Left lobe of liver (tissue), 2 donors: Measurements from ENCODE around the gene CLEC20A. TPM values are rescaled to one million over a fixed set of nuclear protein-coding genes. Genes with fewer than 3 reads are reported as not detected.
A peak's percentile ranks its signal among the peaks of the same experiment; 100 is the strongest.

Source experiments
- ATAC-seq: fragments of 200-7000 bp; cut with Tn5 transposase; one replicate; pipeline ENCODE4 v1.9.1; 2020; ENCODE audit warnings: mild to moderate bottlenecking, moderate library complexity
- DNase-seq: peaks from one replicate; pipeline ENCODE4 v3.0.0-alpha.2; 2020; ENCODE audit warnings: low spot score
- total RNA-seq: library from RNA; stranded (reverse); gene quantifications from one replicate; pipeline ENCODE4 v1.2.1, GENCODE V29; 2021
- donor health status: DM: no; HTN: no; CAD: no; lungs with moderate emphysema.
- donor health status: DM: no; HTN: yes; CAD: no.

CLEC20A gene
- total RNA-seq: not detected

DNA sequence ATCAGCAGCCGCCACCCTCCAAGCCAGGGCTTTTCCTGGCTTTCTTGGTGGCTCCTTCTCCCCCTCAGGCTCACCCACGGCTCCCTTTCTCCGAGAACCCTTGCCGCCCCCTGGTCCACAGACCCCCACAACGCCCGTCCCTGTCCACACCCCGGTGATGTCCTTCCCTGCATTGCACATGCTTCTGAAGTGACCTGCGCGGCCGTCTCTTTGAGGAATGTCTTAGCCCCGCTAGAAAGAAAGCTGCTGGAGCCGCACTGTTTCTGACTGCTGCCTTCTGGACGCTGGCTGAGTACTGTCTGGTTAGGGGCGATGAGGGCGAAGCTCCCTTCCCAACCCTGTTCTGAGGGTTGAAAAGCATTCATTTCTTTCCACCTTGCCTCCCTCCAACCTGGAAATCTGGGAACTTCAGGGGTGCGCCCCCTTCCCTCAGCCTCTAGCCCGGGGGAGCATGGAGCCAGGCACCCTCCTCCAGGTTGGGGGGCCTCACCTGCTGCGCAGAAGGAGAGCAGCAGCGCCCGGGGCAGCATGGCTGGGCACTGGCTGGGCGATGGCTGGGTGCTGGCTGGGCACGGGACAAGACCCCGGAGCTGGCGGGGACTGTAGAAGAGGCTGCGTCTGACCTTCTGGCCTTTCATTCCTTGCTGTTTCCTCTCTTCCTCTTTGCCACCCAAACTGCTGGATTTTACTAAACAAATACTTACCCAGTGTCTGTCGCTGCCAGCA, at the start of gene CLEC20A:
Gene CLEC20A (minus strand): TSS at position 555 of the 726 bp plus-strand sequence. CDS start 25 bp downstream, at position 530.
- DNase-seq: peak; percentile 41
- ATAC-seq: no peak

DNA sequence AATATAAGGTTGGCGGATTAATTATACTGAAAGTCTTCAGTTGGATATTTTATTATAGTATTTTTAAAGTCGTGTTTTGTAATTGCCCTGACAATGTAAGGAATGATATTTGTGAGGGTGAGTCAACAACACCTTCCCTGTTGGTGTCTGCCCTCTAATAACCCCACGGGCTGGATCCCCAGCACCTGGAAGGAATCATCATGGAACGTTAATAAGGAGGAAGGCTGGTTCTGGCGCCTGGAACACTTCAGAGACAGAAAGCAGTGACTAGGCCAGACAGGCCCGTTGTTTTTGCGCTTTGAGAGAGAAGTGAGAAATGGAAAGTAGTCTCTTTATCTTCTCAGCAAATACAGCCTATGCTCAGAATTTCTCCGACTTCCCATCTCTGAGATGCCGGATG, 47.8 kb upstream of the CLEC20A start:
- ATAC-seq: no peak
- no peak for DNase-seq

DNA sequence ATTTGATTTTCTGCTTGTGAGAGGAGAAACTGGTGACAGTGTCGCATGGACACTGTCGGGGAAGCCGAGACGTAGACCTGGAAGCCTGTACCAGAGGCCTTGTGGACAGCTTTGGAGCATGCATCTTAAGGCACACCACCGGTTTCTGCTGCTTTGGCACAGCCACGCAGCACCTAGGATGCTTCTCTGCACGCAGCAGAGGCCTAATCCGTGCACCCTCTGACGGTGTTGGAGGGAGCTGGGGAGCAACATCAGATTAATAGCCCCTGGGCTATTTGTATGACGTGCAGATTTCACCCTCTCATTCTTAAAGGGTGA, 46.5 kb upstream of the CLEC20A start:
- ATAC-seq (no peak), DNase-seq (no peak)

DNA sequence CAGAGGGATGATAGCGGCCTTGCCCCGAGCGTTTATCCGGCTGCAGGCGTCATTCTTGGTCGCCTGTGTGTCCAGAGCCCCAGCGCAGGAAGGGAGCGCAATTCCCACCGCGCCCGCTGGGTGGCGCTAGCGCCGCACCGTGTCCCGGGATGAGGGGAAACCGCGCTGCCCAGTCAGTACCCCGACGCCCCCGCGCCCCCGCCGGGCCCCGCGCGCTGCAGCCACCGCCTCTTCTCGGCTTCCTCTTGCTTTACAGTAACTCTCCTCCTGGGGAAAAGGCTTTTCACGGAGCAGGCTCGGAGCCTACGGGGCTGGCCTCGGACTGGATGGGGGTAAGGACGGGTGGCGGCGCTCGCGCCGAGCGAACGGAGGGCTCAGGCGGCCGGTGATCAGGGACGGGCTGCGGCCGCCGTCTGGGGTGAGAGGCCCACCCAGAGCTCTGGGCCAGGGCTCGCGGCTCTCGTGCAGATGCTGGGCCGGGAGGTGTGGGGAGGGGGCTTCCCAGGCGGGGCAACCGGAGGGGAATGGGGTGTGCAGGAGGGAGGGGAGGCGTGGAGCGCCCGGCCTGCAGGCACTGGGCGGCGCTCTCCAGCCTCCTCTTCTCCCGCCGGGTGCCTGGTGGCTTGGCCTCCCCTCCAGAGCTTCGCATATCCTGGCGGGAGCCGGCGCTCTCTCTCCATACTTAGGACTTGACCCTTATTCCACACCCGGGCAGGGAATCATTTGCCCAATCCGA, 46.0 kb upstream of the CLEC20A start:
- DNase-seq (peak; percentile 93), ATAC-seq (peak; percentile 87)

DNA sequence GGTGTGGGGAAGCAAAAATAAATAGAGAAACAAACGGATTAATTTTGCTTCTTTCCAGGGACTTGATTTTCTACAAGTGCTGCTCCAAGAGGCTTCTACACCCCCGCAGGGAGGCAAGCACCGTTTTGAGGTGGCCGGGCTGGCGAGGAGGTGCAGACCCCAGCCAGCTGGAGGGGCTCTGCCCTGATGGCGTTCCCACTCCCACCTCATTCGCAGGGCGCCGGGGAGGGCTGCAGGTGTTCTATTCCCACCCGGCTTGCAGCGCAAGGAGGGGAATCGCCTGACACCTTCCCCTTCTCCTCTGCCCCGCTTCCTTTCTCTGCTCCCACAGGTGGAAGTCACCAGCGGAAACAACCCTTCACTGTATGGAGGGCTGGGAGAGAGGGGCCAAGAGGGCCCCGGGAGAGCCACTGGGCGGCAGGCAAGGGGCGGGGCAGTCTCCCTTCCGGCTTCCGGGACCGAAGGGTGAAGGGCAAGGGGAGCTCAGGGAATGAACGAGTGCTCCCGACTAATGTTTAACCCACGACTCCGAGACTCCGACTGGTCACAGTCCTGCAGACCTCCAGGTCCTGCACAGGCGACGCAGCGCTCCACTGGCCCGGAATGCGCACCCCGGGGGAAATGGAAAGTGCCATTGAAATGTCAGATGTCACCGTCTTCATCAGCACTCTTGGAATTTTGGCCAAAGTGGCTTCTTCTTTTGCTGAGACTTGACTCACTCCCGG, 45.2 kb upstream of the CLEC20A start:
- peak; percentile 86 for DNase-seq
- ATAC-seq: peak; percentile 69

GRCh38 chr1:178541379-178541778, 44.6 kb upstream of the CLEC20A start:
- ATAC-seq (no peak), DNase-seq (no peak)

DNA sequence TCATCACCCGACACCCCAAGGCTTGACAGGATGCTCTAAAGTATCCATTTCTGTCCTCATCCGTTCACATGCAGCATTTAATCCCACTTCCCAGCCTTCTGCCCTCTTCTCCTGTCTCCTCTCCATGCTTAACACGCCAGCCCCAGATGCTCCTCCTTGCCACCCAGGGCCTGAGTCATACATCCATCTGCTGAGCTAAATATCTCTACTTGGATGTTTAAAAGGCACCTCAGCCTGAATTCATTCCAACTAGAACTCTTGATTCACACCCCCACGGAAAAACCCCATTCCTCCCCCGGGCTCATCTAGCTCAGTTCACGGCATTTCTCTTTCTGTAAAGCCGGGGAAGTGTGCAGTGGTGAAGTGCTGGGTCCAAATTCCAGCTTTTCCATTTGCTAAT, 43.9 kb upstream of the CLEC20A start:
- DNase-seq (no peak), ATAC-seq (no peak)

- DNase-seq: no peak
- ATAC-seq: no peak
Observed at GRCh38 chr1:178540204-178540603, 43.4 kb upstream of the CLEC20A start.

- DNase-seq (no peak), ATAC-seq (no peak)
Observed at GRCh38 chr1:178539291-178539690, 42.5 kb upstream of the CLEC20A start.

GRCh38 chr1:178538192-178538916, 41.6 kb upstream of the CLEC20A start:
- ATAC-seq: no peak
- no peak for DNase-seq

GRCh38 chr1:178537382-178538090, 40.8 kb upstream of the CLEC20A start:
- DNase-seq: peak; percentile 87
- peak; percentile 38 for ATAC-seq

- DNase-seq: peak; percentile 92
- peak; percentile 84 for ATAC-seq
Observed at GRCh38 chr1:178536844-178537371, 40.1 kb upstream of the CLEC20A start.

- no peak for ATAC-seq
- no peak for DNase-seq
Observed at GRCh38 chr1:178536329-178536728, 39.6 kb upstream of the CLEC20A start.

DNA sequence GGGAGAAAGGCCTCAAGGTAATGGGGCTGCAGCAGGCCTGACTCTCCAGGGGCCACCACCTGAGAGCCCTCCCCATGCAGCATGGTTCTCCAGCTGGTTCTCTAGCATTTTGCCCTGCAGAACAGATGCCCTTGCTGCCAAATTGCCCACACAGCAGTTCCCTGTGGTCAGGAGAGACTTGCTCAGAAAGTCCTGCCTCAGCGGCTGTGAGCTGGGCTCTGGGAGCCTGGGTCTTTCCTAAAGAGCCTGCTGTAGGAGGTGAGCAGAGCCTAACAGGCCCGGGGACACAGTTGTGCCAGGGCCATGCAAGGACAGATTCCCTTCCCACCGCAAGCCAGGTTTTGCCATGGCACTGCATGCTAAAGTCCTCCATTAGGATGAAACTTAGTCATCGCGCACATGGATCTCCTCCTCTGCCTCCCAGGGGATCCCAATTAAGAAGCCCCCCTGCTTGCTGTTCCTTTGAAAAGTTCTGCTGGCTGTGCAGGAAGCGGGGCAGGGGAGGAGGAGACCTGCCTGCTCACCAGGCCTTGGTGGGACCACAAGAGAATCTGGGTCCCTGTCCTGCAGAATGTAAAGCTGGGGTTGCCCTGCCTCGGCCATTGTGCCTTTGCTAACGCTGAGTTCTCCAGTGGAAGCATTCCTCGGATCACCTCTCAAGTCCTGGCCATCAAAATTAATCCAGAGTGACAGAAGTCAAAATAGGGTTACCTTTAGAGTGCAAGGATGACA, 37.5 kb upstream of the CLEC20A start:
- ATAC-seq (no peak), DNase-seq (no peak)

DNA sequence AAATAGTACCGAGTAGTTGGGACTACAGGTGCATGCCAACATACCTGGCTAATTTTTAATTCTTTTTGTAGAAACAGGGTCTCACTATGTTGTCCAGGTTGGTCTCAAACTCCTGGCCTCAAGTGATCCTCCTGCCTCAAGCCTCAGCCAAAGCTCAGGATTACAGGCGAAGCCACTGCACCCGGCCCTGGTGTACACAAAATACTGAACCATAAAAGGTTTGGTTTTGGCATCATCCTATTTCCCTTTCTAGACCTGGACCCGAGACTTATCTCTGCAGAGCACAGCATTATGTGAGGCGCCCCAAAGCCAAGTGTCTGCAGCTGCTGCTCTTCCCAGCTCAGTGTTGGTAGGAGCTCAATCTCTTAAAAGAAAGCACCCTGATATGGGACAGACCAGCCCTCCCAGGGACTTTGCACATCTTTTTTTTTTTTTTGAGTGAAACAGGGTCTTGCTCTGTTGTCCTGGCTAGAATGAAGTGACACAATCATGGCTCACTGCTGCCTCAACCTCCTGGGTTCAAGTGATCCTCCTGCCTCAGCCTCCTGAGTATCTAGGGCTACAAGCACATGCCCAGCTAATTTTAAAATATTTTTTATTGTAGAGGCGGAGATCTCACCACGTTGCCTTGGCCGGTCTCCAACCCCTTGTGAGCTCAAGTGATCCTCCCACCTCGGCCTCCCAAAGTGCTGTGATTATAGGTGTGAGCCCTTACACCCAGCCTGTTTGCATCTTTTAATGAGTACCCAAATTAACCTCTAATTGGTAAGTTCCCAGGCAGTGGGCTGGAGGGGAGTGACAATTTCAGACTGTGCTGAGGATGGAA, 36.6 kb upstream of the CLEC20A start:
- no peak for ATAC-seq

GRCh38 chr1:178532392-178532791, 35.6 kb upstream of the CLEC20A start:
- ATAC-seq (peak; percentile 68), DNase-seq (peak; percentile 86)

More for the DNA sequence above, 36.6 kb upstream of the CLEC20A start:
- no peak for DNase-seq

DNA sequence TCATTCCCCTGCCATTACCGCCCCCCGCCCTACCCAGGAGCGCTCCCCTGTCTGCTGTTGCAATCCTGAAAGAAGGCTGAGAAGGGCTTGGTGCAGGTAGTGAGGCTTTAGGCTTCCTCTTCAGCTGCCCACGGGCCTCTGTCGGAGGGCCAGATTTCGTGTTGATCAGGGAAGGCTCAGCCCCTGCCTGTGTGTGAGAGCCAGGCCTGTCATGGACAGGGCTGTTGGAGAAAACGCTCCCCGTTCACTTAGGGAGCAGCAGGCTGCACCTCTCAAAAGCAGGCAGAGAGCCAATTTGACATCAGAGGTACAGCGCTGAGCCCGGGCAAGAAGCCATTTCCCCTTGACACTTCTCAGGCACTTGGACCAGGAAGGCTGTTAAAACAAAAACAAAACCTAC, 35.1 kb upstream of the CLEC20A start:
- peak; percentile 47 for DNase-seq

DNA sequence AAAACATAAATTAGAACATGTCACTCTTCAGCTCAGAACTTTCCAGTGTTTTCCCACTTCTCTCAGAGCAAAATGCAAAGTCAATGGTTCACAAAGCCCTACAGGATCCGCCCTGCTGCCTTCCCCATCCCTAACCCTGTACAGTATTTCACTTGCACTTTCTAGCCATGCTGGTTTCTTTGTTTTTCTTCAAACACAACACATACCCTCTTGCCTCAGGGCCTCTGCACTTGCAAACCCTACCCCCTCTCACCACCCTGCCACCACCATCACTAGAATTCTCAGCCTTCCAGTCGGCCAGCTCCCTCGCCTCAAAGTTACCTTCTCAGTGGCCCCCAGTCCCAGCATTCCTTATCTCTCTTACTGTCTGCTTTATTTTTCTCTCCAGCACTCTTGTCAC, 33.7 kb upstream of the CLEC20A start:
- ATAC-seq (no peak), DNase-seq (no peak)

More for the DNA sequence above, 35.1 kb upstream of the CLEC20A start:
- ATAC-seq: no peak

DNA sequence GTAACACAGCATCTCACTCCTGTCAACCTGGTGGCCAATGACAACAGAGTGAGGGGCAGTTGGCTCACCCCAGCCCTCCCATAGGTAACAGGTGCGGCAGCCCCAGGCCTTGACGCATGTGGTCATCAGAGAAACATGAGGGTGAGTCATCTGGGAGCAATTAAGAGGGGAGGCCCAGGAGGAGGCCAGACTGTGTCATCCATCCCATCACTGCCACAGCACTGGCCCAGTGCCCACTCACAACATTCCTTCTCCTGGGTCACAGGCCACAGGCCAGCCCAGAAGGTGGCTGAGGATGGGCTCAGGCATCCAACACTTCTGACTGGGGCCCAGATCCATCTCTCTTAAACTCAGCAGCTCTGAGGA, 33.3 kb upstream of the CLEC20A start:
- no peak for ATAC-seq
- DNase-seq: no peak
